ENCODE measurements around the gene JDP2.

Gene JDP2

DNA sequence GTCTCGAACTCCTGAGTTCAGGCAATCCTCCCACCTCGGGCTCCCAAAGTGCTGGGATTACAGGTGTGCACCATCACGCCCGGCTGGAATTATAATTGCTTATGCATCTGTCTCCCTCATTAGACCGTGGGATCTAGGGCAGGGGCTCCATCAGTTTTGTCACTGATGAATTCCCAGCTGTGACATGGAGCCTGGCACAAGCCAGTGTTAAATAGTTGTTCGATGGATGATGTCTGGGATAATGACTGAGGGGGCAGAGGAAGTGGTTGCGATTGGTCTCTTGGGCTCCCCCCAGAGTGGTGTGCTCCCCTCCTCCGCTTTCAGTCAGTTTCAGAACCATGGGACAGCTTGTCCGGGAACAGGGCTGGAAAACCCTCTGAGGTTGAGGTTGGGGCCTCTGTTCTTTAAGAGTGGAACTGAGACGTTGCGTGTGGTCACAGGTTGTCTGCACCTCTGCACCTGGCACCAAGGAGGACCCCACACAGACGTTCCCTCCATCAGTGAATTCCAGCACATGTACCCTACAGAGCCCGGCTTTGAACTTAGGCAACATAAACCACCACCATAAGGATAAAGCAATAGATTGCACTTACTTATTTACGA is 63.7 kb downstream of the JDP2 start:
- no peak for DNase-seq

- no peak for DNase-seq
Measured at GRCh38 chr14:75492832-75493591, 65.2 kb downstream of the JDP2 start.

DNA sequence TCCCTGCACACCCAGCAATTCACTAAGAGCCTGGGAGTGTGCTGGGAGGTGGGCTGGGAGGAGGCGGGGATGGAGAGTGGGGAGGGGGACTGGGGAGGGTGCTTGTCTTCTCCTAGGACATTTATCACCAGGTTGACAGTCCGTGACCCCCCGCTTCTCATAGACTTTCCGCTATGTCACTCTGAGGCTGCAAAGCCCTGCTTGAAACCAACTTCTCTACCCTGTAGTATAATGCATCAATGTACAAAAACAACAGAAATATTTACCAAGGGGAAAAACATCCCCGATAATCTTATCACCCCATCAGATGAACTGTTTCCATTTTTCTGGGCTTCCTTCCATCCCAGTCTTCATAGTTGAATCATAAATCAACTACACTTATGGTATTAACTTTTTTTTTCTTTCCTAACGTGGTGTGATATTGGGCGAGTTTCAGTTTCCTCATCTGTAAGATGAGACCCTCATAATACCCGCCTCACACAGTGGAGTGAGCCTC is 65.8 kb downstream of the JDP2 start:
- no peak for DNase-seq

GRCh38 chr14:75494896-75495295 is 67.1 kb downstream of the JDP2 start:
- no peak for DNase-seq

DNA sequence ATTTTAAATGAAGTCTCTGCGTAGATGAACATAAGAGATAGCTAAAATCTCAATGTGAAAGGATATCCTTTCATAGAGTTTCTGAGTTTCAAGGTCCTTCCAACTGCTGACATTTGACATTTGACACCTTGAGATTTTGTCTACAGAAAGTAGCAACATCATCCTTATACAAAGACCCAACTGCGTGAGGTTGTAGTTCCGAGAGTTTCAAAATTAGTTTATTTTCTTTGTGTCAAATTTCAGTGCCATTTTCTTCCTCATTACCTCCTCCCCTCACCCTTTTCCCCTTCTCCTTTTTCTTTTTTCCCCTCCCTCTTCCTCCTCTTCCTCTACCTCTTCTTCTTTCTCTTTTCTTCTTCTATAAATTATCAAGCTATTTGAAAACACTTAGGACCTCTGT is 67.6 kb downstream of the JDP2 start:
- DNase-seq: no peak

GRCh38 chr14:75495882-75496281 is 68.1 kb downstream of the JDP2 start:
- DNase-seq: no peak

GRCh38 chr14:75496755-75497154 is 68.9 kb downstream of the JDP2 start:
- DNase-seq: no peak

GRCh38 chr14:75497191-75497590 is 69.4 kb downstream of the JDP2 start:
- no peak for DNase-seq

DNA sequence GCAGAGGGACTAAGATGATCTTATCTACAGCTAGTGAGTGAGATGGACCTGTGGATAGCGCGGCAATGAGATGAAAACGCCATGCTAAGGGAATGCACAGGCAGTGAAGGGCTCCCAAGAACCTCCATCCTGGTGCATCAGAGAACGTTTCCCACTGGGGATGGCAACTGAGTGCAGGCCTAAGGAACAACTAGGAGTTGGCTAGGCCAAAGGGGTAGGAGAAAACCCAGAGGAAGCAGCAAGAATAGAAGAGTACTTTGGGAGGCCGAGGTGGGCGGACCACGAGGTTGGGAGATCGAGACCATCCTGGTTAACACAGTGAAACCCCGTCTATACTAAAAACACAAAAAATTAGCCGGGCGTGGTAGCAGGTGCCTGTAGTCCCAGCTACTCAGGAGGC is 69.9 kb downstream of the JDP2 start:
- DNase-seq: no peak

DNA sequence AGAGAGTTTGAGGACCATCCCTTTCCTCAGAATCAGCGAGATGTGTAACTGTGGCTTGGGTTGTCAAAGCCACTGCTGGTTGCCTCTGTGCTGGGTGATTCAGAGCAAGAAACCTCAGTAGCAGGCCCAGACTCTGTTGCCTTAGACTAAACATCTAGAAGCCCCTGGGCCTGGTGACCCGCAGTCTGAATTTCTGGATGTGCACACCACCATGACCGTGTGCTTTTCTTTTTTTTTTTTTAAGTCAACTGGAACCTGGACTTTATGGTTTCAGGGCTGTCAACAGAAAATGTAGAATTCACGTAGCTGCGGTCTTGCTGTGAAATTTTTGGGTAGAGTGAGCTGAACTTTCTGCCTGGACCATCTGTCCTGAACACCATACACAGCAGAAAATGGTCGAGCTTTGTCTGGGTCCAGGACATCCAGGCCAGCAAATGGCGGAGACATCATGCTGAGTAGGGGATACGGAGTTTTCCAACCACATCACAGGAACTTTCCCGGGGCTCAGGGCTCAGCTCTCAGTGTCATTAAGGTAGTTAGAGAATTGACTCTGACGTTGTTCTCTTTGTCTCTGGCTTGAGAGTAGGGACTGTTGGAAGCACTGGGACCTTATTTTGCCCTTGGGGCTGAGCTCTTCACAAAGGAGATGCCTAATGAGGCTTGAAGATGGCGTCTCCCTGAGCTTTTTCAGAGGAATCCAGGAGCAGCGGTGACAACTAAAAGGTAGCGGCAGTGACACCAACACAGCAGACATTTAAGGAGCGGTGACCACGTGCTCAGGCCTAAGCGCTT is 71.5 kb downstream of the JDP2 start:
- no peak for DNase-seq

DNA sequence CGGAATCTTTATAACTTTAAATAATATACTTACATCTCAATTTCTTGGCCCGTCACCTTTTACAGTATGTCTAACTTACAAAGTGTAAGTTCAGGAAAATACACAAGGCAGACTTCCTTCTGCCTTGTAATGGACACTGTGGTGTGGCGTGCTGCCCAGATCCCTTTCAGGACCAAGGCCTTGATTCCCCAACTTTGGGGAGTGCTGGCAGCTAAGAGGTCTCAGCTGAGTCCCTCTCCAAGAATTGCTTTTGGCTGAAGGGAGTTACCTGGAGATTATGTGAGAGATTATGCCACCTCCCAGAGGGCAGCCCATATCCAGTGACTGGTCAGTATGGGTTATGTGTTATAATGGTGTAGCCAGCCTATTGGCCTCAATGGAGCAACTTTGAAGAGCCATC is 73.3 kb downstream of the JDP2 start:
- no peak for DNase-seq

GRCh38 chr14:75504411-75504810 is 76.6 kb downstream of the JDP2 start:
- DNase-seq: no peak

- DNase-seq: no peak
Measured at GRCh38 chr14:75506930-75507329, 79.1 kb downstream of the JDP2 start.

- DNase-seq: no peak
Measured at GRCh38 chr14:75510547-75510946, 82.7 kb downstream of the JDP2 start.

DNA sequence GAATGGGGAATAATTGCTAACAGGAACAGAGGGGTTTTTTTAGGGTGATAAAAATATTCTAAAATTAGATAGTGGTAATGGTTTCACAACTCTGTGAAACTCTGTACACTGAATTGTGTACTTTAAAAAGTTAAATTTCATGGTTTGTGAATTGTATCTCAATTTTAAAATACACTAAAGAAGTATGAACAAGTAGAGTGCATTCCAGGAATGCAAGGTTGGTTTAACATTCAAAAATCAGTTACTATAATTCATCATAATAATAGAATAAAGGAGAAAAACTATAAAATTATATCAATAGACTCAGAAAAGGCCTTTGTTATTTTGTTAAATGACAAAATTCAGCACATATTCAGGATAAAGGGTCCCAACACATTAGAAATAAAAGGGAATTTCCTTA is 83.4 kb downstream of the JDP2 start:
- DNase-seq: no peak

DNA sequence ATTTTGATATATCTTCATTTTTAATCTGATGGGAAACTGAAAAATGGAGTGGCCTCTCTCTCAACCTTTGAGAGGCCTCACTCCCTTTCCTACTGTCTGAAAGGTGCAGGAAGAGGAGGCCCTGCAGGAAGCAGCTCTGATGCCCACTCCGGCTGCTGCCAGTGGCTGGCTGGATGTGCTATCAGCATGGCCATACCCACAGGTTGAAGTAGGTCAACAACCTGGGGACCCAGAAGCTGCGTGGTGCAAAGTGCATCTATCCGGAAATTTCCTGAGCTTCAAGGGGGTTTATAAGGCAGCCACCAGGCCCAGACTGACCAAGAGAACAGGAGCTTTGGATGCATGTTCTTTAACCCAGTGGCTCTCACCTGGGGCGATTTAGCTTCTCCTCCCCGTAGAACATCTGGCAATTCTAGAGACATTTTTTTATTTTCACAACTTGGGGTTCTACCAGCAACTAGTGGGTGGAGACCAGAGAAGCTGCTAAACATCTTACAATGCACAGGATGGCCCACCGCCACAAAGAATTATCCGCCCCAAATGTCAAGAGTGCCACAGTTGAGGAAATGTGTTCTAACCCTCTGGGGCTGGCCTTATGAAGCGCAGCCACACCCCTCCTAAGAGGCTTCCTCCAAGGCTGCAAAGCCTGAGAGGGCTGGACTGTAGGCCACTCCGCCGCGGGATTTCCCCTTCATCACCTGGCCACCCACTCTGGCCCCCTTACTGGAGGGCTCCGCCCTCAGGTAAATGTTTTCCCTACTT is 86.3 kb downstream of the JDP2 start:
- peak; percentile 17 to 61 for DNase-seq

DNA sequence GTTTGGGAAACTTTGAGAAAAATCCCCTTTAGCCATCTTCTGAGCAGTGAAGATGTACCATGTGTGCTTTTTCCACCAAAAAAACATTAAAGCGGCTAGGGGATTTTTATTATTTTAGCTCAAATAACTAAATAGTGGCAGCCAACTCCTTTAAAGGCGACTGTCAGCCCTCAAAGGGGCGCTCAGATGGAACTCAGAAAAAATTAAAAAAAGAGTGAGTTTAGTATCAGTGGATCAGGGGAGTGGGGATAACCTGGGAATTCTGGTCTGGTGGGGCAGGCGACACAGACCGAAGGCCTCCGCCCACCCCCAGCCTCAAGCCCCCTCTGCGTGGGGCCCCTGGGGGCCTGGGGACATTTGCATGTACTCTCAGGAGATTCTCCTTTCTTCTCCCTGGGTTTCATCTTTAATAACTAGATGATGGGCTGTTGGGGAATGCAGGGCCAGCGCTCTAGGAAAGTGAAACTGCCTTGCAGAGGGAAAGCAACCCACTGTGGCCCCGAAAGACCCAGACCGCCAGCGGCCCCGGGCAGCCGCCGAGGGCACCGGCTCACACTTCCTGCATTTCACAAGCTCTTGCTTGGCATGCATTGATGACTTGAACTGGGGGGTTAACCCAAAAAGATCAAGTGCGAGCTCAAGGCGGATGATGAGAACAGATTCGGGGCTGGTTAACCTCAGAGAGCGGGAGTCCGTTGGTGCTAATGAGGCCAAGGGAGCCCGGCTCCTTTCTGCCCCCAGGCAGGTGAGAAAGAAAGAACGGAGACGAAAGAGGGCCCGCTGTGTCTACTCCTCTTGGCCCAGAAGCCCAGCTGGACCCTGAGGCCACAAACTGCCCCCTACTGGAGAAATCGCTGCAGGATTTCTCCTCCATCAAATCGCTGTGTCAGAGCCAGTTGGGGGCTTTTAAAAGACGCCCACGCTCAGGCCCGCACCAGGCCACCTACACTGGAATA is 87.1 kb downstream of the JDP2 start:
- DNase-seq: peak; percentile 51 to 64

DNA sequence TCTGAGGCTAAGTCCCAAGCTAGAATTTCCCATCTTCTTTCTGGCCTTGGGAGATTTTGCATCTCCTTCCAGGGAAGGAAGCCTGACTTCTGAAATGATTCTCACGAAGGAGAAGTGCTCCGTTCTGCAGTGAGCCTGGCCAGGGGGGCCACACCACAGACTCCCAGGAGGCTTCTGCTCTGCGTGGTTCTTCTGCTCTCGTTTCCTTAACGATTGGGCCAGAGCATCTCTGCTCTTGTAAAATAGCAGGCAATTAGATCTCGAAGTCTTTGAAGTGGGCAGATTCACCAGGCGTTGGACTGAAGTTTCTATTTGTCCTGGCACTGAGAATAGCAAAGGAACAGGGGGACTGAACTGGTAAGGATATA is 87.8 kb downstream of the JDP2 start:
- peak in 1 of 2 donors; percentile 44 for DNase-seq

DNA sequence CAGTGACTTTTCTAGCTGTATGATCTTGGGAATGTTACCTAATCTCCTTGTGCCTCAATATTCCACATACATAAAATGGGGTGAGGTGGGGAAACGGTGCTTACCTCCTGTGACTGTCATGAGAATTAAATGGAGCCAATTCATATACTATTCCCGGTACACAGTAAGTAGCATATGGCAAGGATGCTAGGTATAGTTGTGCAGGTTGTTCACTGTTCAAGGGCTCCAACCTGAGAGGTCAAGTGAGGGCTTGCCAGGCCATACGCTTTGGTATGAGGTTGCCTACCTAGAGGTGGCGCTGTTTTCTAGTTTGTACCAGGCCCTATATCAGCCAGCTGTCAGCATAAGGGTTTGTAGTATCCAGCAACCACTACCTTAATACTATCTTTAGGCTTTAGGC is 90.8 kb downstream of the JDP2 start:
- DNase-seq: peak; percentile 34 to 55

DNA sequence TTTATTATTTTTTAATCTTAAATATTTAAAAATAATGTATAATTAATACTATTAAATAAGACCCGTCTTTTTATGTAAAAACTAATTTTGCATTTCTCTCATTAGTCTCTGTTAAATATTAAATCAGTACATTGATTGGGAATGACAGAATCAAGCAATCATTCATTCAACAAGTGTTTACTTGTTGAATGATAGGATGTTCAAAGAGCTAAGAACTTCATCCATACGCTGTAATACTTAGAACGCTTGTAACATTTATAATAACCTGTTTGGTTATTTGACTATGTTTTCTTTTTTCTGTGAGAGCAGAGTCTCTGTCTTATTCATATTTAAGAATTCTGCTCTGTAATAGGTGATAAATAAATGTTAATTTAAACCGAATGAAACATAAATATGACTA is 91.6 kb downstream of the JDP2 start:
- DNase-seq: no peak

GRCh38 chr14:75519826-75520728 is 92.3 kb downstream of the JDP2 start:
- no peak for DNase-seq

Data from CD4-positive, alpha-beta T cell treated with Interleukin-1 beta for 1 hour (primary cell).